Endothelial cell of umbilical vein (primary cell): ENCODE data around the gene COG5. TPM values are rescaled to one million over a fixed set of nuclear protein-coding genes. Genes with fewer than 3 reads are reported as not detected.

ENCODE experiments used
- BruUV-seq: library from RNA; stranded (reverse); fragments of 400-500 nt; replicated peaks from 2 replicates; lab custom pipeline; 2021; lab: Mats Ljungman, UMichigan
- CTCF ChIA-PET: fragments of 300-600, 350-600 bp; sonication (Branson Sonifier 250); formaldehyde crosslinking; loops from one replicate; lab custom pipeline; 2021; ENCODE audit warnings: antibody characterized with exemption, inconsistent platforms; lab: Charles Lee
- POLR2A ChIA-PET: fragments of 300-600, 350-600 bp; sonication (Branson Sonifier 250); formaldehyde crosslinking; loops from one replicate; lab custom pipeline; 2021; ENCODE audit warnings: antibody characterized with exemption, inconsistent platforms; lab: Charles Lee
- DNase-seq: peaks from one replicate; pipeline ENCODE4 v3.0.0-alpha.2; 2011; ENCODE audit warnings: low read depth, low spot score
- FAIRE-seq: peaks from 2 replicates; lab custom pipeline; 2011; peaks lifted over from hg19 to GRCh38; lab: Jason Lieb, UNC
- H2AFZ ChIP-seq: 2 replicates; pipeline ENCODE4 v1.6.0; 2012; ENCODE audit warnings: low read depth, low read length, control low read depth, inconsistent platforms
- H3K27ac ChIP-seq: 2 replicates; pipeline ENCODE4 v1.5.1; 2011; ENCODE audit warnings: low read depth, mild to moderate bottlenecking, control low read depth, low read length, moderate library complexity; ENCODE audit not compliant: insufficient read depth
- H3K27me3 ChIP-seq, 2 experiments: 2 replicates each; pipeline versions ENCODE4 v1.6.0 to v1.6.1; 2011; ENCODE audit warnings: low read length in 2 of 2, mixed read lengths in 1 of 2; ENCODE audit not compliant: control insufficient read depth in 2 of 2, insufficient read depth in 2 of 2
- H3K36me3 ChIP-seq, 2 experiments: 2 replicates in 1 of 2; 3 replicates in 1 of 2; pipeline ENCODE4 v1.5.1; 2011; ENCODE audit warnings: low read length in 2 of 2, mild to moderate bottlenecking in 1 of 2, moderate library complexity in 1 of 2; ENCODE audit not compliant: control insufficient read depth in 2 of 2, insufficient read depth in 2 of 2; ENCODE audit errors: extremely low read depth in 1 of 2
- H3K4me1 ChIP-seq: 3 replicates; pipeline ENCODE4 v1.5.1; 2011; ENCODE audit warnings: mild to moderate bottlenecking, low read length; ENCODE audit not compliant: control insufficient read depth, insufficient read depth; ENCODE audit errors: extremely low read depth
- H3K4me2 ChIP-seq: 2 replicates; pipeline ENCODE4 v1.6.1; 2011; ENCODE audit warnings: low read length, control low read depth, mixed read lengths; ENCODE audit not compliant: insufficient read depth
- H3K4me3 ChIP-seq, 3 experiments: fragments of 200-600 bp in 1 of 3; sonication (generic), shearing (Covaris generic) in 1 of 3; replicated peaks in 1 of 3; 2 replicates each; pipeline ENCODE4 v1.5.1; 2011 to 2016; ENCODE audit warnings: control low read depth in 3 of 3, low read length in 3 of 3, mild to moderate bottlenecking in 2 of 3, inconsistent platforms in 1 of 3, low read depth in 1 of 3, moderate library complexity in 1 of 3; ENCODE audit not compliant: insufficient read depth in 1 of 3
- H3K79me2 ChIP-seq: 2 replicates; pipeline ENCODE4 v1.6.0; 2012; ENCODE audit warnings: low read length, inconsistent platforms; ENCODE audit not compliant: control insufficient read depth, insufficient read depth
- H3K9ac ChIP-seq: replicated peaks from 2 replicates; pipeline ENCODE3; 2011; ENCODE audit warnings: low read length, control low read depth; ENCODE audit not compliant: insufficient read depth; ENCODE audit errors: extremely low read depth
- H3K9me1 ChIP-seq: replicated peaks from 3 replicates; pipeline ENCODE4 v1.6.0; 2011; ENCODE audit warnings: mild to moderate bottlenecking, low read length; ENCODE audit not compliant: control insufficient read depth, insufficient read depth; ENCODE audit errors: extremely low read depth
- H3K9me3 ChIP-seq: replicated peaks from 2 replicates; pipeline ENCODE4 v1.5.1; 2012; ENCODE audit warnings: low read length, inconsistent platforms; ENCODE audit not compliant: control insufficient read depth, insufficient read depth
- H4K20me1 ChIP-seq: replicated peaks from 2 replicates; pipeline ENCODE3; 2011; ENCODE audit warnings: mild to moderate bottlenecking, low read length; ENCODE audit not compliant: control insufficient read depth, insufficient read depth; ENCODE audit errors: extremely low read depth
- CTCF ChIP-seq, 2 donors: IDR thresholded peaks; 1 replicate in 1 of 2; 2 replicates in 1 of 2; pipeline ENCODE4 v1.5.1; 2011; ENCODE audit warnings: low read length in 2 of 2, mild to moderate bottlenecking in 2 of 2, moderate library complexity in 2 of 2, control low read depth in 1 of 2, inconsistent platforms in 1 of 2, low read depth in 1 of 2; ENCODE audit not compliant: insufficient read depth in 1 of 2; ENCODE audit errors: extremely low read depth in 1 of 2
- EZH2 ChIP-seq: IDR thresholded peaks from 2 replicates; pipeline ENCODE4 v1.6.1; 2012; ENCODE audit warnings: borderline replicate concordance, low read depth, mild to moderate bottlenecking, moderate library complexity, low read length, inconsistent platforms; ENCODE audit not compliant: severe bottlenecking
- FOS ChIP-seq: IDR thresholded peaks from 2 replicates; pipeline ENCODE4 v1.6.1; 2011; ENCODE audit warnings: mild to moderate bottlenecking, low read length, moderate library complexity, borderline replicate concordance; ENCODE audit not compliant: insufficient read depth
- GATA2 ChIP-seq: IDR thresholded peaks from 2 replicates; pipeline ENCODE4 v1.7.0; 2011; ENCODE audit warnings: low read depth, mild to moderate bottlenecking, moderate library complexity, mixed read lengths, low read length; ENCODE audit not compliant: insufficient read length, insufficient read depth
- JUN ChIP-seq: IDR thresholded peaks from 2 replicates; pipeline ENCODE4 v1.6.1; 2011; ENCODE audit warnings: borderline replicate concordance, low read depth; ENCODE audit not compliant: insufficient read length, insufficient read depth
- MYC ChIP-seq: IDR thresholded peaks from one replicate; pipeline ENCODE4 v1.6.1; 2011; ENCODE audit warnings: mild to moderate bottlenecking, low read depth, low read length
- POLR2A ChIP-seq: IDR thresholded peaks from 2 replicates; pipeline ENCODE4 v1.6.1; 2012; ENCODE audit warnings: low read depth, mild to moderate bottlenecking, control low read depth, low read length
- POLR2AphosphoS5 ChIP-seq: IDR thresholded peaks from 2 replicates; pipeline ENCODE4 v1.6.1; 2012; ENCODE audit warnings: low read depth, mild to moderate bottlenecking, control low read depth, low read length, moderate library complexity; ENCODE audit not compliant: insufficient read depth
- dilution Hi-C: fragments of 300-500 bp; cut with MboI; formaldehyde crosslinking; loops from one replicate; pipeline ENCODE4 v1.15.0; 2019; ENCODE audit warnings: low sequenced_read_pairs; ENCODE audit not compliant: extremely low pct_ligation_motif_present
- intact Hi-C: fragments of 100-400 bp; cut with micrococcal nuclease; formaldehyde crosslinking; loops from one replicate; pipeline ENCODE4 v1.10.0; 2022
- polyA plus RNA-seq, 4 experiments: library from polyadenylated mRNA; depleted of rRNA in 3 of 4; stranded (reverse) in 3 of 4; unstranded in 1 of 4; fragments of >200 nt; gene quantifications; 2 replicates each; pipeline versions ENCODE4 v1.2.1 to v1.2.3, GENCODE V29; 2011 to 2012; ENCODE audit warnings: missing spikeins in 1 of 4
- total RNA-seq: library from RNA; stranded (reverse); gene quantifications from 2 replicates; pipeline ENCODE4 v1.2.3, GENCODE V29; 2021
- TF ChIP-seq, protein P1 (sequence below): IDR thresholded peaks from 2 replicates; pipeline ENCODE4 v1.6.1; 2011; ENCODE audit not compliant: insufficient read depth, insufficient read length

The COG5 gene
- total and polyA plus RNA-seq, 2 donors (not counting 3 experiments of a cell fraction or from before 2014, with no cell fraction given) = 18.8 to 45.3 TPM

- intact Hi-C loops (no loop called here), dilution Hi-C loops (no loop called here)
- no TSS peak for BruUV-seq
- Histone ChIP-seq H3K4me3 (no peak overlapping the region), H3K27me3 (no peaks in the 10 kb centered on the region), H2AFZ (no peak overlapping the region), H3K4me1 (no peaks in the 10 kb centered on the region), H4K20me1 (no peaks in the 10 kb centered on the region), H3K4me2 (no peak overlapping the region), H3K27ac (no peak overlapping the region), H3K79me2 (no peaks in the 10 kb centered on the region), H3K9me3 (no peaks in the 10 kb centered on the region), H3K9me1 (no peaks in the 10 kb centered on the region), H3K36me3 (no peaks in the 10 kb centered on the region), H3K9ac (no peak overlapping the region)
- TF ChIP-seq POLR2A = no peak
- no peak for TF ChIP-seq FOS
- no peak for TF ChIP-seq CTCF (IDR thresholded peaks at IDR 0.05; ENCODE audit: extremely low read depth in 1 of 2, insufficient read depth in 1 of 2, low read depth in 1 of 2, low read length in 2 of 2)
- no peak for TF ChIP-seq POLR2AphosphoS5
- TF ChIP-seq MYC = no peak
- TF ChIP-seq EZH2 = no peak
- no peak for TF ChIP-seq GATA2
- TF ChIP-seq, protein P1, sequence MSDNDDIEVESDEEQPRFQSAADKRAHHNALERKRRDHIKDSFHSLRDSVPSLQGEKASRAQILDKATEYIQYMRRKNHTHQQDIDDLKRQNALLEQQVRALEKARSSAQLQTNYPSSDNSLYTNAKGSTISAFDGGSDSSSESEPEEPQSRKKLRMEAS = no peak
- no peak for TF ChIP-seq JUN
- POLR2A ChIA-PET = no interaction called here
- CTCF ChIA-PET = no interaction called here
- FAIRE-seq (no peak), DNase-seq (no peak)
These were observed 237.7 kb downstream of the COG5 start for GRCh38 chr7:107326061-107326460.
